SIG-M5 (cell line): ENCODE data around the gene ZBTB20.
"Not testable (repeated sequence)": the region's sequence is repeated elsewhere in the genome, so short reads cannot be mapped to it uniquely, and the experiment has no call there.

ENCODE experiments used
- DNase-seq: peaks from one replicate; lab custom pipeline; 2025; lab: John Stamatoyannopoulos, UW

Gene ZBTB20

GRCh38 chr3:114712728-114713492 is 434.2 kb downstream of the ZBTB20 start:
- no peak for DNase-seq

- DNase-seq: no peak
Measured at GRCh38 chr3:114711321-114711886, 435.7 kb downstream of the ZBTB20 start.

GRCh38 chr3:114709102-114709501 is 438.0 kb downstream of the ZBTB20 start:
- DNase-seq: no peak

GRCh38 chr3:114707252-114707860 is 439.7 kb downstream of the ZBTB20 start:
- no peak for DNase-seq

- no peak for DNase-seq
Measured at GRCh38 chr3:114706591-114707232, 440.4 kb downstream of the ZBTB20 start.

GRCh38 chr3:114700637-114701234 is 446.4 kb downstream of the ZBTB20 start:
- DNase-seq: no peak

GRCh38 chr3:114698146-114699105 is 448.7 kb downstream of the ZBTB20 start:
- DNase-seq: no peak

GRCh38 chr3:114697401-114697800 is 449.7 kb downstream of the ZBTB20 start:
- DNase-seq: peak; percentile 57

- no peak for DNase-seq
Measured at GRCh38 chr3:114694251-114694650, 452.8 kb downstream of the ZBTB20 start.

- no peak for DNase-seq
Measured at GRCh38 chr3:114691871-114692270, 455.2 kb downstream of the ZBTB20 start.

GRCh38 chr3:114690911-114691310 is 456.2 kb downstream of the ZBTB20 start:
- DNase-seq: no peak

GRCh38 chr3:114687151-114687550 is 459.9 kb downstream of the ZBTB20 start:
- DNase-seq: no peak

- DNase-seq: no peak
Measured at GRCh38 chr3:114686621-114687020, 460.5 kb downstream of the ZBTB20 start.

- no peak for DNase-seq
Measured at GRCh38 chr3:114685161-114685560, 461.9 kb downstream of the ZBTB20 start.

GRCh38 chr3:114680299-114680698 is 466.8 kb downstream of the ZBTB20 start:
- no peak for DNase-seq

GRCh38 chr3:114679773-114680172 is 467.3 kb downstream of the ZBTB20 start:
- DNase-seq: not testable (repeated sequence)

- no peak for DNase-seq
Measured at GRCh38 chr3:114675104-114675503, 472.0 kb downstream of the ZBTB20 start.

- DNase-seq: no peak
Measured at GRCh38 chr3:114674036-114674435, 473.1 kb downstream of the ZBTB20 start.

- DNase-seq: no peak
Measured at GRCh38 chr3:114673481-114673880, 473.6 kb downstream of the ZBTB20 start.

GRCh38 chr3:114672692-114673447 is 474.2 kb downstream of the ZBTB20 start:
- no peak for DNase-seq
